ENCODE data around the gene UQCR10.

Gene UQCR10

DNA sequence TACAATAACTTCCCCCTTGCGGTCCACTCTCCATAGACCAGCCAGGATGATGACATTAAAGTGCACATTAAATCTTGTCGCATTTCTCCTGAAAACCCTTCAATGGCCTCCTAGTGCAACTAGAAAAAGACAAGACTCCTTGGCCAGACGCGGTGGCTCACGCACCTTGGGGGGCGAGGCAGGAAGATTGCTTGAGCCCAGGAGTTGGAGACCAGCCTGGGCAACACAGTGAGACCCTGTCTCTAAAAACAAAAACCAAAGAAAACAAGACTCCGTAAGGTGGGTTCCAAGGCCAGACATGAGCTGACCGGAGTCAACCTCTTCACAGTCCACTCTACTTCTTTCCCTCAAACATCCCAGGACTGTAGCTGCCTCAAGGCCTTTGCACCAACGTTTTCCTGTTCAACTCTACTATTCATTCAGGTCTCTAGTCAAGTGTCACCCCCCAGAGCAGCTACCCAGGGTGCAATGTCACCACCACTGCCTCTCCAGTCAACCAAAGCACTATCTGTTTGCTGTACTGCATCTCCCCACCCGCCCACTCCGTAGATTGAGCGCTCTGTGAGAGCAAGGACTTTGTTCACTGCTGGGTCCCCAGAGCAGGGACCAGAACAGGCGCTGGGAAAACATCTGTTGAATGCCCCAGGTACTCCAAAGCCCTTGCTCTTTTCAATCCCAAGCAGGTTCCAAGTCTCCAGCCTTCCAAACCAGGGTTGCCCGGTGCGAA is 1.1 kb upstream of the UQCR10 start:
- Histone ChIP-seq H3K9me3 (ENCODE audit: insufficient read depth, low read length) (no peaks in the 10 kb centered on the region), H3K27me3 (ENCODE audit: low read depth, low read length) (no peaks in the 10 kb centered on the region), H3K9ac (ENCODE audit: low read length) (peak overlapping the region; percentile 96), H3K4me2 (ENCODE audit: low read length) (peak overlapping the region; percentile 78), H3K4me3 (ENCODE audit: low read length) (peak overlapping the region; percentile 91), H3K4me1 (ENCODE audit: low read length) (peaks cover 12% of the 10 kb centered on the region; the same call in 1 of the 2 replicates), H2AFZ (ENCODE audit: low read depth, low read length) (peak overlapping the region; percentile 76), H4K20me1 (ENCODE audit: insufficient read depth, low read length) (no peaks in the 10 kb centered on the region), H3K27ac (ENCODE audit: low read length) (peak overlapping the region; percentile 13), H3K79me2 (ENCODE audit: low read length) (peaks cover 32% of the 10 kb centered on the region), H3K36me3 (replicated peaks; ENCODE audit: low read depth, low read length) (peaks cover 18% of the 10 kb centered on the region)
- TF ChIP-seq EZH2phosphoT487 (IDR thresholded peaks at IDR 0.05; ENCODE audit: low read depth) = no peak
- TF ChIP-seq, protein P1, sequence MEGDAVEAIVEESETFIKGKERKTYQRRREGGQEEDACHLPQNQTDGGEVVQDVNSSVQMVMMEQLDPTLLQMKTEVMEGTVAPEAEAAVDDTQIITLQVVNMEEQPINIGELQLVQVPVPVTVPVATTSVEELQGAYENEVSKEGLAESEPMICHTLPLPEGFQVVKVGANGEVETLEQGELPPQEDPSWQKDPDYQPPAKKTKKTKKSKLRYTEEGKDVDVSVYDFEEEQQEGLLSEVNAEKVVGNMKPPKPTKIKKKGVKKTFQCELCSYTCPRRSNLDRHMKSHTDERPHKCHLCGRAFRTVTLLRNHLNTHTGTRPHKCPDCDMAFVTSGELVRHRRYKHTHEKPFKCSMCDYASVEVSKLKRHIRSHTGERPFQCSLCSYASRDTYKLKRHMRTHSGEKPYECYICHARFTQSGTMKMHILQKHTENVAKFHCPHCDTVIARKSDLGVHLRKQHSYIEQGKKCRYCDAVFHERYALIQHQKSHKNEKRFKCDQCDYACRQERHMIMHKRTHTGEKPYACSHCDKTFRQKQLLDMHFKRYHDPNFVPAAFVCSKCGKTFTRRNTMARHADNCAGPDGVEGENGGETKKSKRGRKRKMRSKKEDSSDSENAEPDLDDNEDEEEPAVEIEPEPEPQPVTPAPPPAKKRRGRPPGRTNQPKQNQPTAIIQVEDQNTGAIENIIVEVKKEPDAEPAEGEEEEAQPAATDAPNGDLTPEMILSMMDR (IDR thresholded peaks at IDR 0.05; ENCODE audit: low read depth, low read length) = no peak

DNA sequence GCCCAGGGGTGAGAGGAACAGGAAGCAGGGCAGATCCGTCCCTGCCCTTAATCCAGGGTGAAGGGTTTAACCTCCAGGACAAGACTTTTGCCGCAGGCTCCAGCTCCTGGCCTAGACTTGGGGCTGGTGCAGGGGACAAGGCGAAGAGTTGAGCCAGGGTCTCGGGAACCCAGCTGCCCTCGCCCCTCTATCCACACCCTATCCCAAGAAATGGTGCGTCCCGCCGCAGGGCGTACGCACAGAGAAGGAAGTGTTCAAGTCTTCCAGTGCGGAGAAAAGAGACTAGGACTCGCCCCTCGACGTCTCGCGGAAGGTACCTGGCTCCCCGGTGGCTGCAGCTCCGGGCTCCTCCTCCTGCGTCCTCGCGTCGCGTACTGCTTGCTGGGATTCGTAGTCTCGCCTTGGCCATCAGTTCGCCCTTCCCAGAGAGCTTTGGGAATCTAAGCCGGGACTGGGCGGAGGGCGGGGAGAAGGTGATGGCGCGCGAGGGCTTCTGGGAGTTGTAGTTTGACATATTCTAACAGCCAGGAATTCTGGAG is 468 bp upstream of the UQCR10 start, which contains the start of gene ZMAT5:
Gene ZMAT5 (minus strand): TSS at position 376 of the 539 bp plus-strand sequence. CDS start 18,463 bp downstream, outside the sequence.
- Histone ChIP-seq H3K9me3 (ENCODE audit: insufficient read depth, low read length) (no peaks in the 10 kb centered on the region), H3K9ac (ENCODE audit: low read length) (peak within 1 kb of the TSS; percentile 96), H3K4me1 (ENCODE audit: low read length) (peaks cover 12% of the 10 kb centered on the region; the same call in 1 of the 2 replicates), H2AFZ (ENCODE audit: low read depth, low read length) (peak within 1 kb of the TSS; percentile 95), H4K20me1 (ENCODE audit: insufficient read depth, low read length) (no peaks in the 10 kb centered on the region), H3K27ac (ENCODE audit: low read length) (peak within 1 kb of the TSS; percentile 60), H3K36me3 (replicated peaks; ENCODE audit: low read depth, low read length) (peaks cover 18% of the 10 kb centered on the region), H3K4me2 (ENCODE audit: low read length) (peak within 1 kb of the TSS; percentile 94), H3K4me3 (ENCODE audit: low read length) (peak within 1 kb of the TSS; percentile 91), H3K27me3 (ENCODE audit: low read depth, low read length) (no peaks in the 10 kb centered on the region), H3K79me2 (ENCODE audit: low read length) (peaks cover 32% of the 10 kb centered on the region)
- no peak for TF ChIP-seq EZH2phosphoT487 (IDR thresholded peaks at IDR 0.05; ENCODE audit: low read depth)
- TF ChIP-seq, protein P1 (IDR thresholded peaks at IDR 0.05; ENCODE audit: low read depth, low read length) = no peak

DNA sequence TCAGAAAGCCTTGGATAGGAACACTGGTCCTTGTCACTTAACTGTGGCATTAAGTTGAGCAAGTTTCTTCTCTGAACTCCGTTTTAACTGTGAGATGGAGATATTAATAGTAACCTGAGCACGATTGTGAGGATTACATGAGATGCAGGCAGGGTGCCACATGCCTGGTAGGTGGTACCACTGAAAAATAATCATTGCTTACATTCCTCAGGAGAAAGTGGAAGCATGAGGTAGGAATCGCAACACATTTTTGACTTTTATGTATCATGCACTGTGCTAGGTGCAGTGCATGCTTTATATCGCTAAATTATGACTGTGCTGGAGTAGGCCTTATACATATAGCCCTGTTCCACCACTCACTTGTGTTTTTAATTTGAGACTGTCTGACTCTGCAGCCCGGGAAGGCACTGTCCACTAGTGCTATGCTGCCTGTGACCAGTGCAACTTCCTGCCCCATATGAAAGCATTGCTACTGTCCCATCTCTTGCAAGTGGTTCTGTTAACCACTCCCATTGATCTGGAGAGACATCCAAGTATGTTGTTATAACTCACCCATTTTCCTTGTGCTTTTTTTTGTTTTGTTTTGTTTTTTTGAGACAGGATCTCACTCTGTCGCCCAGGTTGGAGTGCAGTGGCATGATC is 1.0 kb downstream of the UQCR10 start:
- H3K36me3 ChIP-seq (replicated peaks; ENCODE audit: low read depth, low read length) = peaks cover 18% of the 10 kb centered on the region
- peak overlapping the region; percentile 91 for H3K4me3 ChIP-seq (ENCODE audit: low read length)
- peak overlapping the region; percentile 96 for H3K9ac ChIP-seq (ENCODE audit: low read length)
- H3K27ac ChIP-seq (ENCODE audit: low read length) = no peak overlapping the region
- H3K79me2 ChIP-seq (ENCODE audit: low read length) = peaks cover 32% of the 10 kb centered on the region
- peak overlapping the region; percentile 94 for H3K4me2 ChIP-seq (ENCODE audit: low read length)
- TF ChIP-seq EZH2phosphoT487 (IDR thresholded peaks at IDR 0.05; ENCODE audit: low read depth) = no peak
- TF ChIP-seq, protein P1 (IDR thresholded peaks at IDR 0.05; ENCODE audit: low read depth, low read length) = no peak
- peaks cover 12% of the 10 kb centered on the region; the same call in 1 of the 2 replicates for H3K4me1 ChIP-seq (ENCODE audit: low read length)
- no peak overlapping the region for H2AFZ ChIP-seq (ENCODE audit: low read depth, low read length)
- H3K9me3 ChIP-seq (ENCODE audit: insufficient read depth, low read length) = no peaks in the 10 kb centered on the region
- no peaks in the 10 kb centered on the region for H4K20me1 ChIP-seq (ENCODE audit: insufficient read depth, low read length)
- H3K27me3 ChIP-seq (ENCODE audit: low read depth, low read length) = no peaks in the 10 kb centered on the region
